Smooth muscle cell of the brain vasculature (primary cell): Measurements from ENCODE around the gene EXT2.

Experiments
- DNase-seq: peaks from one replicate; pipeline ENCODE4 v3.0.0-alpha.2; 2012; ENCODE audit warnings: low read depth, low spot score

The EXT2 gene

GRCh38 chr11:44203270-44204043 lies 108.0 kb downstream of the EXT2 start:
- no peak for DNase-seq

- no peak for DNase-seq
Observed at GRCh38 chr11:44205352-44205751, 109.9 kb downstream of the EXT2 start.

GRCh38 chr11:44205836-44206235 lies 110.4 kb downstream of the EXT2 start:
- no peak for DNase-seq

- DNase-seq = no peak
Observed at GRCh38 chr11:44207292-44207691, 111.8 kb downstream of the EXT2 start.

GRCh38 chr11:44208976-44209603 lies 113.6 kb downstream of the EXT2 start:
- no peak for DNase-seq

GRCh38 chr11:44212128-44212527 lies 116.7 kb downstream of the EXT2 start:
- no peak for DNase-seq

GRCh38 chr11:44213148-44213547 lies 117.7 kb downstream of the EXT2 start:
- no peak for DNase-seq

GRCh38 chr11:44217432-44217831 lies 122.0 kb downstream of the EXT2 start:
- no peak for DNase-seq

GRCh38 chr11:44219830-44220796 lies 124.6 kb downstream of the EXT2 start:
- DNase-seq = no peak

GRCh38 chr11:44221456-44221855 lies 126.0 kb downstream of the EXT2 start:
- no peak for DNase-seq

GRCh38 chr11:44221992-44222391 lies 126.5 kb downstream of the EXT2 start:
- no peak for DNase-seq

- DNase-seq = no peak
Observed at GRCh38 chr11:44223238-44223637, 127.8 kb downstream of the EXT2 start.

GRCh38 chr11:44224867-44225501 lies 129.5 kb downstream of the EXT2 start:
- no peak for DNase-seq

- no peak for DNase-seq
Observed at GRCh38 chr11:44226490-44226889, 131.0 kb downstream of the EXT2 start.

- DNase-seq = no peak
Observed at GRCh38 chr11:44226945-44227344, 131.5 kb downstream of the EXT2 start.

- DNase-seq = no peak
Observed at GRCh38 chr11:44228379-44228778, 132.9 kb downstream of the EXT2 start.

- no peak for DNase-seq
Observed at GRCh38 chr11:44229098-44229497, 133.6 kb downstream of the EXT2 start.

- DNase-seq = no peak
Observed at GRCh38 chr11:44229624-44230023, 134.1 kb downstream of the EXT2 start.

GRCh38 chr11:44235765-44236201 lies 140.3 kb downstream of the EXT2 start:
- no peak for DNase-seq

GRCh38 chr11:44236296-44236695 lies 140.8 kb downstream of the EXT2 start:
- no peak for DNase-seq

GRCh38 chr11:44237156-44237555 lies 141.7 kb downstream of the EXT2 start:
- no peak for DNase-seq

- no peak for DNase-seq
Observed at GRCh38 chr11:44241851-44242250, 146.4 kb downstream of the EXT2 start.
